GM13977 (cell line): ENCODE results near the gene NUDT12.

ENCODE experiments used
- DNase-seq: peaks from one replicate; pipeline ENCODE4 v3.0.0; 2012; ENCODE audit warnings: low spot score
- CTCF ChIP-seq: IDR thresholded peaks from 2 replicates; pipeline ENCODE4 v1.5.1; 2012; ENCODE audit warnings: mild to moderate bottlenecking, control low read depth; ENCODE audit not compliant: insufficient read depth; ENCODE audit errors: extremely low read depth, missing control alignments
- in situ Hi-C: fragments of 300-500 bp; cut with MboI; formaldehyde crosslinking; loops from one replicate; pipeline ENCODE4 v1.12.0; 2022; ENCODE audit warnings: low sequenced_read_pairs, low pct_unique_long_range_greater_than_20kb, mixed read lengths, inconsistent platforms; ENCODE audit not compliant: unreplicated experiment

Gene NUDT12

GRCh38 chr5:103502662-103503061, 59.9 kb downstream of the NUDT12 start:
- TF ChIP-seq CTCF: no peak
- in situ Hi-C loops: no loop called here
- no peak for DNase-seq
